ENCODE results near the gene FHL2.

DNA sequence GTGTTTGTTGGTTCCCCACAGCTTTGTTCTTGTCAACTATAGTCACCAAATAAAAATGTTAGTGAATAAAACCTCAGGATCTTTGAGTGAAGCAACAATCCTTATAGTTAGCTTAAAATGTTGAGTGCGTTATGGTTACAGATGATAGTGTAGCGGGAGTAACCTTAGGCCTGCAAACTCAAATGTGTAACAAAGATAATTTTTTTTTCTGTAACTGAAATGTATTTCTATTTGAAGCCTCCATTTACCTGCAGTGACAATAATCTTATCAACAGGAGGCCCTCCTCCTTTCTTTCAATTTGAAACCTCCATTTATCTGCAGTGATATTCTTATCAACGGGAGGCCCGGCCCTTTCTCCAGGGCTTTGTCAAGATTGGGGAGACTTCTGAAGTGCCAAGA is 64.6 kb downstream of the FHL2 start:
- no peak for TF ChIP-seq CTCF (IDR thresholded peaks at IDR 0.05 in 4 of 5, conservative IDR thresholded peaks at IDR 0.05 in 1 of 5)
- no peak for TF ChIP-seq POLR2A (IDR thresholded peaks at IDR 0.05)

All from gastrocnemius medialis (tissue), 4 donors.